ENCODE results near the gene ARFRP1.

DNA sequence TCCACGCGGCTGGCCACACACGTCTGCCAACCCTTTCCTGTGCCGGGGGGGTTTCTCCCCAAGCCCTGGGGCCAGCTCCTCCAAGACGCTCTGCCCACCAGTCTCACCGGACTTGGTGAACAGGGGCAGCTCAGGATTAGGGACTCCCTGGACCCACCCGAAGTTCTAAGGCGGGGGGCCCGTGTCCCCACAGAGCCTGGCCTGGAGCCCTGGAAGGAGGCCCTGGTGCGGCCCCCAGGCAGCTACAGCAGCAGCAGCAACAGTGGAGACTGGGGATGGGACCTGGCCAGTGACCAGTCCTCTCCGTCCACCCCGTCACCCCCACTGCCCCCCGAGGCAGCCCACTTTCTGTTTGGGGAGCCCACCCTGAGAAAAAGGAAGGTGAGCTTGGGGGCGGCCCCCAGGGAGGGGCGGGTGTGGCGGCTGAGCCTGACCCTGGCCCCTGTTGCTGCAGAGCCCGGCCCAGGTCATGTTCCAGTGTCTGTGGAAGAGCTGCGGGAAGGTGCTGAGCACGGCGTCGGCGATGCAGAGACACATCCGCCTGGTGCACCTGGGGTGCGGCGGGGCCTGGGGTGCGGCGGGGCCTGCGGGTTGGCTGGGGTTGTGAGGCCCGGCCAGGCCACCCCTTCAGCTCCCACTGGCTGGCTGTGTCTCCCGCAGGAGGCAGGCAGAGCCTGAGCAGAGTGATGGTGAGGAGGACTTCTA lies 34.1 kb upstream of the ARFRP1 start:
- TF ChIP-seq, protein P1, sequence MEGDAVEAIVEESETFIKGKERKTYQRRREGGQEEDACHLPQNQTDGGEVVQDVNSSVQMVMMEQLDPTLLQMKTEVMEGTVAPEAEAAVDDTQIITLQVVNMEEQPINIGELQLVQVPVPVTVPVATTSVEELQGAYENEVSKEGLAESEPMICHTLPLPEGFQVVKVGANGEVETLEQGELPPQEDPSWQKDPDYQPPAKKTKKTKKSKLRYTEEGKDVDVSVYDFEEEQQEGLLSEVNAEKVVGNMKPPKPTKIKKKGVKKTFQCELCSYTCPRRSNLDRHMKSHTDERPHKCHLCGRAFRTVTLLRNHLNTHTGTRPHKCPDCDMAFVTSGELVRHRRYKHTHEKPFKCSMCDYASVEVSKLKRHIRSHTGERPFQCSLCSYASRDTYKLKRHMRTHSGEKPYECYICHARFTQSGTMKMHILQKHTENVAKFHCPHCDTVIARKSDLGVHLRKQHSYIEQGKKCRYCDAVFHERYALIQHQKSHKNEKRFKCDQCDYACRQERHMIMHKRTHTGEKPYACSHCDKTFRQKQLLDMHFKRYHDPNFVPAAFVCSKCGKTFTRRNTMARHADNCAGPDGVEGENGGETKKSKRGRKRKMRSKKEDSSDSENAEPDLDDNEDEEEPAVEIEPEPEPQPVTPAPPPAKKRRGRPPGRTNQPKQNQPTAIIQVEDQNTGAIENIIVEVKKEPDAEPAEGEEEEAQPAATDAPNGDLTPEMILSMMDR (IDR thresholded peaks at IDR 0.05): no peak
- TF ChIP-seq EP300 (IDR thresholded peaks at IDR 0.05): no peak
- no peak for TF ChIP-seq POLR2A (IDR thresholded peaks at IDR 0.05)
- TF ChIP-seq POLR2AphosphoS5 (IDR thresholded peaks at IDR 0.05): no peak

Measured in stomach (tissue), 4 donors.